NCI-H1436 (cell line): ENCODE results near the gene CIT.
A peak's percentile ranks its signal among the peaks of the same experiment; 100 is the strongest.

Experiments
- DNase-seq: peaks from one replicate; lab custom pipeline; 2025; lab: John Stamatoyannopoulos, UW

The CIT gene

DNA sequence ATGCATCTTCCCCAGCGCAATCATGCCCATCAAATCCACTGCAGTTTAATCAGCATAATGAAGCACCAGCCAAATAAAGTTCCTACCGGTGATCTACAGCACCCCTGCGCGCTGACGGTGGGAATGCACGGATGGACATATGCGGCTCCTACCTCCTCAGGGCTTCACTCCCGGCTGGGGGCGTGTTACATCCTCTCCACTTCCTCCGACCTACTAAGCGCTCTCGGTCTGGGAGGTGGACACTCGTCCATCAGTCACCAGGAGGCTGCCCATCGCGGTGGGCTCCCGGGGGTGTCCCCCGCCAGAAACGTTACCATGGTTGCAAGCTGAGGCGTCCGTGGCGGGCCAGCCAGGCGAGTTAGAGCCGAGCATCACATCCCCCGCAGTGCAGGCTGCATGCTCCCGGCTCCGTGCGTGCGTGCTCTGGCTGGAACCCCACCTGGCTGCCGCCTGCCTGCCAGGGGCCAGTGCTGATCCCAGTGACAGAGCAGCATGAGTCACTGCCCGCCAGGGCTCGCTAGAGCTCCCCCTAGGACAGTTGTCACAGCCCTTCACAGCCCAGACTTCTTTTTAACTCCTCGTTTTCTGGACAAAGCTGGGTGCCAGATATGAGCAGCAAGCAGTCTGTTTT, 73.0 kb downstream of the CIT start:
- peak; percentile 1 for DNase-seq

DNA sequence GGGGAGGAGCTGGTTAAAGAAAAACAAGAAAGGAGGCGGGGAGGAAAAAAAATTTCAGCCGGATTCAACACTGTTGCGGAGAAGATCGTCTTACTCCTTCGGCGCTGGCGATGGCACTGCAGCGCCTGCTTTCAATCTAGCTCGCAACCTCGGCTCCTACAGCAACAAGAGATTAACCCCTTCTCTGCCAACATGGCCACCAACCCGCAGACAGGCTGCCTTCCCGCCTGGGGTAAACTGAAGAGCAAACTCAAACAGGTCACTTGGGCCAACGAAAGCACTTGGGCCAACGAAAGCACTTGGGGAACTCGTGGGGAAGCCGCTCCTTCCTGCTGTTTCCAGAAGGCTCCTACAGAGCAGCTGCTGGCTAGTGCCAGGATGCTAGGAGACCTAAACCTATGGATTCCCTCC, 73.7 kb downstream of the CIT start:
- no peak for DNase-seq

DNA sequence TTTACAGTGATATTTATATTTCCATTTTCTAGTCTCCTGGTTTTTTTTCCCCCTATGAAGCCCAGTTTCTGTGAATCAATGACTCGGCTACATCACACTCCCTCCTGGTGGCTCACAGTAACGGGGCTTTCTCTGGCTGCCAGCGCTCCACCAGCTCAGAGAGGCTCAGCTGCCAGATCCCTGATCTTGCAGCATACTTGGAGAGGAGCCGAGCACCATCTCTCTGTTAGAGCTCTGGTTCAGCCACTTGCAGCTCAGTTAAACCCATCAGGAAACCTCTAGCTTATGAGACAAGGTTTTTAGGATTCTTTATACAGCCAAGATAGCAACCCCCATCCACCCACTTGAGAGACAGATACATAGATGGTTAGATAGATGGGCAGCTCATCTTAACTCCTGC, 74.6 kb downstream of the CIT start:
- DNase-seq, result no peak

DNA sequence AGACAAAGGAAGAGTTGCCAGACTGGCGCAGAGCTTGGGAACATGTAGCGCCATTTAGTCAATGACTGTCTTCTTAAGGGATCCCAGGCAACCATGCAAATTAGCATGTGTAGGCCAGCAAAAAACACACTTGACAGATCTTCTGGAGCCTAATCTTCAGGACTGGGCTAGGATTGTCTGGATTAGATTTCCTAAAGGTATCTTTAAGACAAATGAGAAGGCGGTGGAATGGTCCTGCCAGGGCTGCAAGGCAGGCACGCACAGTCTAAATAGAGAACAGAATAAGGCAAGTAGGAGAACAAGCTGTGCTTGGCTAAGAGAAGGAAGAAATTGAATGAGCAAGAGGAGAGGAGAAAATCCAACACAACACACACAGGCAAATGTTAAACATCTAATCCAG, 80.0 kb downstream of the CIT start:
- no peak for DNase-seq

DNA sequence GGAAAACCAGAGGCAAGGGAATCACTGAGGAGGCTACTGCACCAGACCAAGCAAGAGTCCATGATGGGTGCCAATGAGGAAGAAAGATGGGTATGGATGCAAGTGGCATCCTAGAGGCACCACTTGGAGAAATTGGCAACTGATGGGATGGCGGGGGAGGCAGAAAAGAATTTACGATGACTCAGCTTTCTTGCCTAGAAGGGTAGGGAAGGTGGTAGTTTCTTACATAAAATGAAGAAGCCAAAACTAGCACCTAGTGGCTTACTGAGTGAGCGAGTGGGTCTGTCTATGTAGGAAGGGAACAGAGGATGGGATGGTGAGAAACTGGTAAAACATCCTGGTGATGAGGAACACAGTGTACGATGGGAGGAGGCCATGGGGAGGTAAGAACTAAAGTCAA, 80.8 kb downstream of the CIT start:
- no peak for DNase-seq

DNA sequence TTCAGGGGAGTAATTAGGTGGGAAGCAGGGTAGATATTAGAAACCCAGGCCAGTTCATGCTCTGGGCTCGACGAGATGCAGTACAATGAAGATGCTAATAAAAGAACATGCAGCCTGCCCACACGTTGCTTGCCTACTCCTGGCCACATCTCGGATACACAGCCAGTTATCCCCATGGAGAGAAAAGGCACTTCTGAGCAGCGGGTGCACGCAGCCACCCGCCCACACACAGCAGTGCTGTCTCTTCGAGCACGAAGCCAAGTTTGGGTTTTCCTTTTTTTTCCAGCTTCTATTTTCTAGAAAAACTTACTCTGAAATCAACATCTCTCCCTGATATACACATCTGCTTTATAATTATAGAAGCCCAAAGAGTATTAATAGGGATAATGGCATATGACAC, 85.7 kb downstream of the CIT start:
- DNase-seq, result no peak

DNA sequence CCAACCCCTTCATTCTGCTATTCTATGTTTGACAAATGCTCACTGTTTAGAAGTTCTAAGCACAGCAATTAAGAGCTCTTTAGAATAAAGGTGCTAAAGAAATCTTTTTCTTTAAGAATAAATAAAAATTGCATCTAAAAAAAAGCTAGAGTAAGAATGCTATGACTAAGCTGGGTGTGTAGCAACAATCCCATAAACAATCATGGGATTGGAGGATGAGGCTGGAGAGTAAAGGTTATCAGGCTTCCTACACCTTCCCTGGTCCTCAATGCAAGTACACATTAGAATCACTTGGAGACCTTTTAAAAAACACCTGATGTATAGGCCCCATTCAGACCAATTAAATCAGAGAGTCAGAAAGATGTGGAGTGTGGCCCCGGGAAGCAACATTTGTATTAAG, 88.3 kb downstream of the CIT start:
- no peak for DNase-seq

DNA sequence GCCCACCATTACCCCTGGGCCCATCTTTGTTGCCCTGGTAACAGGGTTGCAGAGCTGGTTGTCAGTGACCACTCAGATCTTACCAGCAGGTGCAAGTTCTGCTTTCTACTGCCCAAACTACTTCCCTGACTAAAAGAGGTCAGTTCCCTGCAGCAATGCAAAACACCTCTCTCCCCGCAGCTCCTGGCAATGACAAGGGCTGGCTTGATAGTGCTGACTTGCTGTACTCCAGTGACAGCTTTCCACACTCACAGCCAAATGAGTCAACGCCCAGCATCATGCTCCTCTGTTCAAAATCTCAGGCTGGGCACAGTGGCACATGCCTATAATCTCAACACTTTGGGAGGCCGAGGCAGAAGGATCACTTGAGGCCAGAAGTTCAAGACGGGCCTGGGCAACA, 90.6 kb downstream of the CIT start:
- DNase-seq, result no peak

DNA sequence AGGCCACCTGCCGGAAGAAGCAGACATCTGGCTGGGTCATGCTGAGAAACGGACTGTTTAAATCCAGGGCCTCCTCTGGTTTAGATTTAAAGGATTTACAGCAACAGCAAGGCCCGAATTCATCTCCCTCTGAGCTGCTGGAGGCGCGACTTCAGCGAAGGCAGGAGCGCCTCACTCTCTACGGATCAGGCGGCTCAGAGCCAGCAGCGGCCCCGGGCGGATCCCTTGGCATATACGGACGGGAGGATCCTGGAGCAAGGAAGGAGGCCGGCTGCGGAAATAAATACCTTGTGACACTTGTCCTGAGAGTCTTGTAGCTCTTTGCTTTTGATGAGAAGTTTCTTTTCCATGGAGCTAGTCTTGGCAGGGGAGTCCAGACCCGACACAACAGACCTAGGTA, 92.4 kb downstream of the CIT start:
- DNase-seq, result no peak

DNA sequence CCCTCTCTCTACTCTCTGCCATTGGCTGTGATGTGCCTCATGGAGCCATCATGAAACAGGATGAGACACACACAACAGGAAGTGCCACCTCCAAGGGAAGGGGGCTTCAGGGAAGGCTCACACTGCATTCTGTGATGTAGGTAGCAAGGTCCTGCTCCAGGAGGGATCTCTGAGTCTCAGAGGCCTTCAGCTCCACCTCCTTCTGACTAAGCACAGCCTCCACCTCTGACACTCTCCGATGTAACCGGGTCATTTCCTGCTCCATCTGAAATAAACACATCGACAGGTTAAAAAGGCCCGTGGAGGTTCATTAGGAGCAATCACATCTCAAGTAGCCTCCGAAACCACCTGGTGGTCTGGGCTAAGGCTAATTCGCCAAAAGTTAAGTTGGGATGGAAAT, 93.3 kb downstream of the CIT start:
- DNase-seq, result no peak

DNA sequence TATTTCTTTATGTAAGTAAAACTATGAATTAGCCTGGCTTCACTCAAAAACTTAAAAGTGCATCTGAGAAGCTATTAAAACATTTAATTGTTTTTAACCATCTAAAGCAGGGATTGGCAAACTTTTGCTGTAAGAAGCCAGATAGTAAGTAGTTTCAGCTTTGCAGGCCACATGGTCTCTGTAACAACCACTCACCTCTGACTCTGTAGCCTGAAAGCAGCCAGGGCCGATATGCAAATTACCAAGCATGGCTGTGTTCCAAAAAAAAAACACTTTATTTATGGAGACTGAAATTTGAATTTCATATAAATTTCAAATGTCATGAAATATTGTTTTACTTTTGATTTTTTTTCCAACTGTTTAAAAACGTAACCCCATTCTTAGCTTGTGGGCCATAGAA, 95.3 kb downstream of the CIT start:
- DNase-seq, result no peak

DNA sequence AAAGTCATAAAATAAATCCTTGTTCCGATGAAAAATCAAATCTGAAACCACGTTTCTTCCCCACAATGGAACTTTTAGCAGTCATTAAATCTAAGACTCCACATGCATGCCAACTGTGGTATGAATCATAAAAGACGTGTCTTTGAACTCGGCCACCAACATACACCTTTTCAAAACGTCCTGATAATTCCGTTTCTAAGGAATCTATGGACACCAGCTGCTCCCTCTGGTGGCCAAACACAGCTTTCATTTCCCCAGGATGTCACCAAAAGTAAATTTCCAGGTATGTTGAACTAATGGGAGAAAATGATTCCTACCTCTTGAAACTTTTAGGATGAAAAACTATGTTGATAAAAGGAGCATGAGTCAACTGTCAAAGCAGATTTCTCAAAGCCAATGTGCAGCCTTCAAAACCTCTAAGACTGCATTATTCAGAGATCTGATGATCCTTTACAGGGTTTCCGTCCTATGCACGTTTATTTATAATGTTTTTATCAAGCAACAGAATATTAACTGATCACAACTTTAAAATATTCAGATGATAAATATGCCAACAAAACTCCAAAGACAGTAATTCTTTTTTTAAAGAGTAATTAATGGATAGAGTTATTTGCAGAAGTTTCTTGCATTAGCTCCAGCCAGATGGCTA, 96.2 kb downstream of the CIT start:
- DNase-seq, result no peak

DNA sequence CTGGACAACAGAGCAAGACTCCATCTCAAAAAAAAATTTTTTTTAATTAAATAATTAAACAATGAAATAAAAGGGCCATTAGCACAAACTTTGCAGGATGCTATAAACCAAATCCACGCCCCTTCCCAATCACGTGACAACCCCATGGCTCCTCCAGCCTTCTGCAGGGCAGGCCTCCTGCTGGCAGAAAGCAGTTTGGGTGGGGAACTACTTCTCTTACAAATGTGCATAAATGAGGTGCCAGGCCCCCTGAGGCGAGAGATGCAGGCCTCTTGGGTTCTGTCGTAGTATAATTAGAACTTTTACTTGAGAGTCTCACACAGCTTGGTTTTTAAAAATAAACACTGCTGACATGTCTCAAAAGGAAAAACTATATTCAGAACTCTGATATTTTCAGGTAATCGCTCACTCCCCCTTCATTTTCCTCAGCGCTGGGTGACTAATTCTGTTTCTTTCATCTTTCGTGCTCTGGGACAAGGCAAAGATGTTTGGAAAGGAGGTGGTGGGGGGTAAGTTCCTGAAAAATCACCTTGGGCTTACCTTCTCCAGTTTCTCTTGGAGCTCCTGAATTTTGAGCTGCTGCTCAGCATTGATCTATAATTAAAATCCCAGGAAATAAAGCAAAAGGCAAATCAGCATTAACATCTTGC, 101.7 kb downstream of the CIT start:
- no peak for DNase-seq

DNA sequence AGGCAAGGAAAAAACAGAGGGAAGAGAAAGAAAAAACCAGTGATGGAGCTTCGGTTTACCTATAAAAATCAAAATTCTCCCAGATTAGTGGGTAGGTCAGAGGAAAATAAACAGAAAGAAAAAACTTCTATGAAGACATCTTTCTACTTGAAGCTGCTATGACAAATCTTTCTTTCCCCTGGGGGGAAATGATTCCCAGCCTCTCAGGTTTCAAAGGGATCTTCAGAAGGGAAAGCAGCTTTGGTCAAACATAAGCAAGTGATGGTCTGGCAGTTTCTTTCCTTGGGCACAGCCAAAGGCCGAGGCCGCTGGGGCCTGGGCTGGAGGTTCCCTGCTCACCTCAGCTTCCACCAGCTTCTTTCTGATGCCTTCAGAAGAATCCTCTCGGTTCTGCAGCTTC, 104.7 kb downstream of the CIT start:
- DNase-seq, result no peak

DNA sequence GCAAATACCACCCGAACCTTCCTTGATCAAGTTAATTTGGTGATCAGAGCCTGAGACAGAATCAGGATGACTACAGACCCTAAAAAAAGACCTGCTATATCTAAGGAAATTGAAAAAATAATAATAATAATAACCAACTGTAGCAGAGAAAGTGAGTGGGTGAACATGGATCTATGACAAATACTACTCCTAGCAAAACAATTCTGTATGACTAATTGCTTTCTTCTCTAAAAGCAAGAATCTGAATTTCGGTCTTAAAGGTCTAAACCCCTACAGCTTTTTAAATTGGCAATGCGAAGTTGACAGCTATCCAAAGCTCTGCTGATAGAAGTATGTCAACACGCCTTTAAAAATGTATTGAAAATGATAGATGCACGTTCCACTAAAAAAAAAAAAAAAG, 107.0 kb downstream of the CIT start:
- no peak for DNase-seq

DNA sequence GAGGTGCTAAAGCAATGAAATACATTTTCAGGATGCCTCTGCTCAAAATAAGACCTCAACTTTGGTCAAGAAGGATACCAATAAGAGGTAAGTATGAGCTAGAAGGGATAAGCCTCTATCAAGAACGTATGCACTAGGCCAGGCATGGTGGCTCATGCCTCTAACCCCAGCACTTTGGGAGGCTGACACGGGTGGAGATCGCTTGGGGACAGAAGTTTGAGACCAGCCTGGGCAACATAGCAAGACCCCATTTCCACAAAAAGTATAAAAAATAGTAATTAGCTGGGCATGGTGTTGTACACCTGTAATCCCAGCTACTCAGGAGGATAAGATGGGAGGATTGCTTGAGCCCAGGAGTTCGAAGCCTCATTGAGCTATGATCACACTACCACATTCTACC, 114.5 kb downstream of the CIT start:
- DNase-seq, result no peak

DNA sequence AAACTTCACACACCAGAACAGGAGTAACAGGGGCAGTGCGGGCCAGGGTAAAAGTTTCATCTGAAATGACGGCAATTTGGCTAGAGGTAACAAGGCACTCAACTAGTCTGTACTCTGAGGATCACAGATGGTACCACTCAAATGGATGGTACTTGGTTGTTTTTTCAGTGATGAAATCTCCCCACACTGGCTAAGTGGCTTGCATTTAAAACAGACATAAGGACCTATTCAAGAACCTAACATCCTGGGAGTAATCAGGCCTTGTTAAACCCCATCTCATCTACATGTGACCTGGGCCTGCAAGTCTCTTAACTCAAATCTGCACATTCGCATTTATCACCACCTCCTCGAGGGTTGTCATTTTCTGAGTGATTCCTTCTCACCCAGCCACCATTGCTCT, 118.4 kb downstream of the CIT start:
- DNase-seq, result peak; percentile 51

DNA sequence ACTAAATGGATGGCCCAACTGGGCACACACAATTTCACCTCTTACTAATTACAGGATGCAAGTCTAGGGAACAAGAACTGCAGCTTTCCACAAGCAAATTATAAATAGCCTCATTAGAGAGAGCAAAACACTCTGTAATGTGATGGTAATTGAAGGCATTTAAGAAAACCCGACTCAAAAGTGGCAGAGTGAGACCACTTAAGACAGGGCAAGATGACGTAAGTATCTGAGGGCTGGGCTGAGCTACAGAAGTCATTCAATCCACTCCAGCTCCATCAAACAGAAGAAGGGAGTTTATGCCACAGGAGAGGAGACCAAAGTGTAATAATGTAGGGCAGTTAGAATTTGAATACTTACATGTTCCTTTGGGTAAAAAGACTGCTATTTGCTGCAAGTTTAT, 118.9 kb downstream of the CIT start:
- peak; percentile 57 for DNase-seq

DNA sequence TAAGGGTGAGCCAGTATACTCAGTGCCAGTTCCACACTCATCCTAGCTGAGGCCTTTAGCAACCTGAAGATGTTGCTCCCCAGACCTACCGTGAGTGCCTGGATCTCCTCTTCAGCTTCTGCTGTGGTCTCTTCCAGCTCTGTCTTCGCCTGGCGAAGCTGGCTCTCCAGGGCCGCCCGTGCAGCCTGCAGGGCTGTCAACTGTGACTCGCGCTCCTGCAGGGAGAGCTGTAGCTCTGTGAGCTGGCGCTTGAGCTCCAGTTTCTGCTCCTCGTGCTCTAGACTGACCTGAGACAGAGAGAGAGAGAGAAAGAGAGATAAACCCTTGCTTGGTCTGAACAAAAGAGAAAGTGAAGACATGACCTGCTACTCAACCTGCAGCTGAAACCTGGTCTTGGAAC, 125.2 kb downstream of the CIT start:
- no peak for DNase-seq

DNA sequence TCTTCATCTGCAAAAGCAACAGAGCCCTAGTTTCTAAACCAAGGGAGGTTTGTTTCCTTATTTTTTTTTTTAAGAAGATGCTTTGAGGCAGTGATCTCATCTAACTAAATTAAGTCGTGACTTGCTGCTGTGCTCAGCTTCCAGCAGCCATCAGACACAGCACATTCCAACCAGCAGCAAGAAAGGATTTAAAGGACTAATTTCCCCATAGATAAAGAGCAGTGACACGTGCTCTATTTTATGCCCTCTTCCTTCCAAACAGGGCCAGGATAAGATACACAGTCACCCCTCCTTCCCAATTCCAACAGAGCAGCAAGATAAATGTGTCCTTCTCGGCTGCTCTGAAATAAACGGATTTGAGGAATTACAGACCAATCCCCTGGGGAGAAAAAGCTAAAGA, 127.5 kb downstream of the CIT start:
- no peak for DNase-seq

DNA sequence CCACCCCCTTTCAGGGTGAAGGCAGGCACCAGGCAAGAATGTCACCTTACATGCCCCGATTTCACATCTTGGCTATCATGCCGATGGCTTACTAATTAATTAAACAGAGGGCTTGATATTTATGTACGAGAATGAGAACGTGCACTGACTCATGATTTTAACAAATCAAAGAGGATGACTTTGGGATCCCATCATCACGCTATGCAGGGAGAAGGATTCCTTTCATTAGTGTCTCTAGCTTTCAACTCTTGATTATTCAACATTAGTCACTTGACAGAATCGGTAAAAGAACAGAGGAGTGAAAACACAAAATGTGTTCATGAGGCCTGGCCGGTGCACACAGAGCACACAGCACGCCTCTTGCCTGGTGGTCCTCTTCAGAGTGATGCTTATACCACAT, 128.6 kb downstream of the CIT start:
- no peak for DNase-seq

DNA sequence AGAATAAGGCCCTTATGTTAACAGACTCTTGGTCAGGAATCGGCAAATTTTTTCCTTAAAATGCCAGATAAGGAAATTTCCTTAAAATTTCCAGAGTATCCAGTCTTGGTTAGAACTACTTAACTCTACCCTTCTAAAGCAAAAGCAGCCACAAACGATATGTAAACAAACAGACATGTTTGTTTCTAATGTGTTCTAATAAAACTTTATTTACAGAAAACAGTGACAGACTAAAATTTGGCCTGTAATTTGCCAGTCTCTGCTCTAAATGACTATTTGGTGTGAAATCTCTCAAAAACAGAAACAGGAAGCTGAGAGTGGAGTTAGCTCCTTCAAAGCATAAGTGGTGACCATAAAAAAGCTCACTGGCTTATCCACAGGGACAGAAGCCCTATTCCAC, 131.0 kb downstream of the CIT start:
- no peak for DNase-seq

DNA sequence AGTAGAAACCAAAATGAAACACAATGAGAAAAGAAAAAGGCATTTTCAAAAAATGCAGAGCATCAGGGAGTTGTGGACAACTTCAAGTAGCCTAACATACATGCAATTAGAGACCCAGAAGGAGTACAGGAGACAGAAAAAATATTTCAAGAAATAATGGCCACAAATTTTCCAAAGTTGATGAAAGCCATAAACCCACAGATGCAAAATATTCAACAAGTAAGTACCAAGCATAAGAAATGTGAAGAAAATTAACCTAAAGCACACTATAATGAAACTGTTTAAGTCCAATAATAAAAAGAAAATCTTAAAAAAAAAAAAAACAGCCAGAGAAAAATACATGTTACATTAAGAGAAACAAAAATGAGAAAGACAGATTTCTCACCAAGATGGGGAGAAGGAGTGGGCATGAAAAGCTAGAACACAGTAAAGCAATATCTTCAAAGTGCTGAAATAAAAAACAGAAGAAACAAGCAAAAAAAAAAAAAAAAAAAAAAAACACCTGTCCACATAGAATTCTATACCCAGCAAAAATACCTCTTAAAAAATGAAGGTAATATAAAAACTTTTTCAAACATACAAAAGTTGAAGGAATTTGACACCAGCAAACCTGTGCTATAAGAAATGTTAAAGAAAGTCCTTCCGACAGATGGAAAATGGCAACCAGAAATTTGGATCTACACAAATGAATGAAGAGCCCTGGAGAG, 132.1 kb downstream of the CIT start:
- no peak for DNase-seq
